ENCODE results near the gene VSTM1.
"Not testable (repeated sequence)": the region's sequence is repeated elsewhere in the genome, so short reads cannot be mapped to it uniquely, and the experiment has no call there.

Gene VSTM1

GRCh38 chr19:54077334-54077733 is 13.6 kb upstream of the VSTM1 start:
- H3K4me3 ChIP-seq (ENCODE audit: low read depth, low read length): no peak overlapping the region
- no peak for DNase-seq (ENCODE audit: low read depth)

- DNase-seq (ENCODE audit: low read depth): no peak
- H3K4me3 ChIP-seq (ENCODE audit: low read depth, low read length): no peak overlapping the region
These were observed 11.2 kb upstream of the VSTM1 start for GRCh38 chr19:54074851-54075250.

DNA sequence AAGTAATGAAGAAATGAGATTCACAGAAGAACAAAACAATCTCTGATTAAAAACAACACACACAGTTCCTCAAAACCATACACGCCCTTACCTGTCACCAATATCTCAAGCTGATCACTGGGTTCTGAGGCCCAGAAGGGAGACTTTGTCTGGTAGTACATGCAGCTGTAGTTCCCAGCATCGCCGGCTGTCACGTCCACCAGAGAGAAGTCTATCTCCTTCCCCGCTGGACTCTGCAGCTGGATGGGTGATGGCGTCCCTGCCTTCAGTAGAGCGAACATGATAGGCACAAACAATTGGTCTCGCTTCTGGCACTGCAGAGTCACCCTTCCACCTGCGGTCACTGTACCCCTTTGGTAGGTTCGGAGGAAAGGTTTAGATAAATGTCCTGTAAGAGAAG is 10.1 kb upstream of the VSTM1 start:
- no peak for DNase-seq (ENCODE audit: low read depth)
- H3K4me3 ChIP-seq (ENCODE audit: low read depth, low read length): no peak overlapping the region

GRCh38 chr19:54069470-54069869 is 5.8 kb upstream of the VSTM1 start:
- DNase-seq (ENCODE audit: low read depth): no peak
- H3K4me3 ChIP-seq (ENCODE audit: low read depth, low read length): no peak overlapping the region

DNA sequence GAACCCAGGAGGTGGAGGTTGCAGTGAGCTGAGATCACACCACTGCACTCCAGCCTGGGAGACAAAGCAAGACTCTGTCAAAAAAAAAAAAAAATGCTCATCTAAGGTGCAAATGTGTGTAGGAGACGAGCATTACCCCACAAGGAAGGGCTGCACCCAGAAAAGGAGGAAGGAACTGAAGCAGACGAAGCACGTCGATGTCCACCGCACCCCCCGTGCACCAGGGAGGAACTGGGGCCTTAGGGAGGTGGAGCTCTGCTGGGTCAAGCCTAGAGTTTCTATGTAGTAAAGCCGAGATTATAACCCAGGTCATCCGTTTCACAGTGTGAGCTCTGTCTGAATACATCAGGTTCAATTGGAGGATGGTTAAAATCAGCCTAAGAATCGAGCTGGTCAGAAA is 1.1 kb downstream of the VSTM1 start:
- H3K4me3 ChIP-seq (ENCODE audit: low read depth, low read length): no peak overlapping the region
- no peak for DNase-seq (ENCODE audit: low read depth)

DNA sequence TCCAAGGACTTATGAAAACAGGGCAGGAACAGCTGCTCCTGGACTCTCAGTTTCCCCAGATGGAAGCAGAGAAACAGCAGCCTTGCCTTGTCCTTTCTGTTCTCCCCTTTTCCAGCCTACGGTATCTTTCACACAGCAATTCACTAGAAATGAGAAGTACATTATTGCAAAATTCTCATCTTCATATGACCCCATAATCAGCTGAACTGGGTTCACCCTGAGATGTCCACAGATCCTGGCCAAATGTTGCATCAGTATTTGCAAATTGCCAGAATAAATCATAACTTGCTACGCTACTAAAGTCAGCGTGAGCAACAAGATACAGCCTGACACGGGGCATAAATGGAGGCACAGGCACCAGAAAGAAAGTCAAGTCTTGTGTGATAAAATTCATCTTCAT is 16.1 kb downstream of the VSTM1 start:
- no peak overlapping the region for H3K4me3 ChIP-seq (ENCODE audit: low read depth, low read length)
- no peak for DNase-seq (ENCODE audit: low read depth)

- no peak for DNase-seq (ENCODE audit: low read depth)
These were observed 17.9 kb downstream of the VSTM1 start for GRCh38 chr19:54045771-54046170.

GRCh38 chr19:54042989-54043388 is 20.7 kb downstream of the VSTM1 start:
- H3K4me3 ChIP-seq (ENCODE audit: low read depth, low read length): no peak overlapping the region
- DNase-seq (ENCODE audit: low read depth): no peak

More at GRCh38 chr19:54045771-54046170, 17.9 kb downstream of the VSTM1 start:
- no peak overlapping the region for H3K4me3 ChIP-seq (ENCODE audit: low read depth, low read length)

GRCh38 chr19:54041969-54042606 is 21.6 kb downstream of the VSTM1 start:
- DNase-seq (ENCODE audit: low read depth): no peak
- H3K4me3 ChIP-seq (ENCODE audit: low read depth, low read length): no peak overlapping the region

GRCh38 chr19:54040003-54040402 is 23.7 kb downstream of the VSTM1 start:
- H3K4me3 ChIP-seq (ENCODE audit: low read depth, low read length): no peak overlapping the region
- DNase-seq (ENCODE audit: low read depth): no peak

GRCh38 chr19:54036542-54036941 is 27.2 kb downstream of the VSTM1 start:
- DNase-seq (ENCODE audit: low read depth); H3K4me3 ChIP-seq (ENCODE audit: low read depth, low read length): not testable (repeated sequence)

- H3K4me3 ChIP-seq (ENCODE audit: low read depth, low read length): no peak overlapping the region
- DNase-seq (ENCODE audit: low read depth): peak; percentile 68
These were observed 28.2 kb downstream of the VSTM1 start for GRCh38 chr19:54035215-54036178.

GRCh38 chr19:54030895-54031586 is 32.7 kb downstream of the VSTM1 start:
- no peak overlapping the region for H3K4me3 ChIP-seq (ENCODE audit: low read depth, low read length)
- no peak for DNase-seq (ENCODE audit: low read depth)

DNA sequence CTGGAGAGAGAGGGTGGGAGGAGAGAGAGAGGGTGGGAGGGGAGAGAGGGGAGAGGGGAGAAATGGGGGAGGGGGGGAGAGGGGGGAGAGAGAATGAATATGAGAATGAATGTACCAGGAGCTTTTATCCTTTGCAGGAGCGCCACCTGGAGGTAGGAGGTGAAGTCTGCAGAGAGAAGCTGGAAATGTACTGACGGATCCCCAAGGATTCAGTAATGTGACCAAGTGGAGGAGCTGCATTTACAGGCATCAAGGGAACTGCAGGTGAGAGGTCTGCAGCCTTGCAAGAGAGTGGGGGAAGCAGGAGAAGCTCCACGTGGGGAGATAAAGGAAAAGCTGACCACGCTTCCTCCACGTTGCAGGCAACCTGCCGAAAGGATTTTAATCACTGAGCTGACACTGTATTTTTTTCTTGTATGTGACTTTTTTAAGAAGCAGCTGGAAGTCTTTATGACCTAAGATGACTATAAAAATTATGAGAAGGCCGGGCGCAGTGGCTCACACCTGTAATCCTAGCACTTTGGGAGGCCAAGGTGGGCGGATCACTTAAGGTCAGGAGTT is 33.7 kb downstream of the VSTM1 start:
- H3K4me3 ChIP-seq (ENCODE audit: low read depth, low read length): no peak overlapping the region
- DNase-seq (ENCODE audit: low read depth): no peak

GRCh38 chr19:54029301-54029700 is 34.4 kb downstream of the VSTM1 start:
- no peak overlapping the region for H3K4me3 ChIP-seq (ENCODE audit: low read depth, low read length)
- no peak for DNase-seq (ENCODE audit: low read depth)

GRCh38 chr19:54026656-54027055 is 37.0 kb downstream of the VSTM1 start:
- DNase-seq (ENCODE audit: low read depth): no peak
- H3K4me3 ChIP-seq (ENCODE audit: low read depth, low read length): no peak overlapping the region

GRCh38 chr19:54024660-54025059 is 39.0 kb downstream of the VSTM1 start:
- H3K4me3 ChIP-seq (ENCODE audit: low read depth, low read length): no peak overlapping the region
- no peak for DNase-seq (ENCODE audit: low read depth)

- DNase-seq (ENCODE audit: low read depth): no peak
These were observed 40.5 kb downstream of the VSTM1 start for GRCh38 chr19:54023191-54023590.

GRCh38 chr19:54021932-54022331 is 41.8 kb downstream of the VSTM1 start:
- H3K4me3 ChIP-seq (ENCODE audit: low read depth, low read length): no peak overlapping the region
- DNase-seq (ENCODE audit: low read depth): no peak

More at GRCh38 chr19:54023191-54023590, 40.5 kb downstream of the VSTM1 start:
- H3K4me3 ChIP-seq (ENCODE audit: low read depth, low read length): no peak overlapping the region

GRCh38 chr19:54021363-54021762 is 42.3 kb downstream of the VSTM1 start:
- H3K4me3 ChIP-seq (ENCODE audit: low read depth, low read length): no peak overlapping the region
- DNase-seq (ENCODE audit: low read depth): no peak
